NCI-H460 (cell line): ENCODE data around the gene EML4. TPM values are rescaled to one million over a fixed set of nuclear protein-coding genes. Genes with fewer than 3 reads are reported as not detected.
"Not testable (repeated sequence)": the region's sequence is repeated elsewhere in the genome, so short reads cannot be mapped to it uniquely, and the experiment has no call there.

ENCODE experiments used
- DNase-seq: peaks from one replicate; pipeline ENCODE4 v3.0.0-alpha.2; 2016; ENCODE audit warnings: low read depth; ENCODE audit errors: extremely low read depth
- total RNA-seq: library from RNA; depleted of rRNA; stranded (reverse); fragments of >200 nt; shearing (Covaris generic); gene quantifications from 2 replicates; pipeline ENCODE4 v1.2.3, GENCODE V29; 2014

Gene EML4
- total RNA-seq, 1 experiment from 2014 or later, result 36.0 TPM

- no peak for DNase-seq
Measured at GRCh38 chr2:42324949-42325348, 155.8 kb downstream of the EML4 start.

DNA sequence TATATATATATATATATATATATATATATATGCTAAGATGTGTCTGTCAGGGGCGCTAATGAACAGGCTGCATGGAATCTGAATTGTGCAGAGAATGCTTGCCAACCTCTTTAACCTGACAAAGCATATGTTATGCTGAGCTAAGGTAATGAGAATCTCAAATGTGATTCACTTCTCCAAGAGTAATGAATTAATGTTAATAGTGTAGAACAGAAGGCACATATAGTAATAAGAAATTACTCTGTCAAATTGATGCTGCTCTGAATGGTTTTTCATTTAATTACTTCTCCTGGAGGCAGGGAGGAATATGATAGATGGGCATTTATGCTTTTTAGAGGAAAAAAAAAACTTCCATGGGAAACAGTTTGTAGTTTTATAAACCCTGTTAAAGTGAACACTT, 156.5 kb downstream of the EML4 start:
- DNase-seq, result no peak

- DNase-seq, result no peak
Measured at GRCh38 chr2:42327125-42327524, 158.0 kb downstream of the EML4 start.

GRCh38 chr2:42328148-42328833, 159.1 kb downstream of the EML4 start:
- peak; percentile 21 for DNase-seq

DNA sequence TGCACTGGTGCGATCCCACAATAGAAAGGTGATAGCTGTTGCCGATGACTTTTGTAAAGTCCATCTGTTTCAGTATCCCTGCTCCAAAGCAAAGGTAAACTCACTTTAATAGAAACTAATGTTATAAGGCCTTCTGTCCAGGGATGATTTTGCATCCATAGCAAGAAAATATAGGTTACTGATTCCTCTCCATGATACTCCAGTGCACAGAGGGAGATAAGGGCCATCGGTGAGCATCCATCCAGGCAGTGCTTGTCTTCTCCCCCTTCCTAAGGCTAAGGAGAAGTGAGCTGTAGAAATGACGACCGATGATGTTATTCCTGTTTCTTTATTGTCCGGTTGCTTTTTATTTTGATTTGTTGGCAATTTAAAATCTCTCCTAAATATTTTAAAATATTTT, 159.8 kb downstream of the EML4 start:
- DNase-seq, result no peak

DNA sequence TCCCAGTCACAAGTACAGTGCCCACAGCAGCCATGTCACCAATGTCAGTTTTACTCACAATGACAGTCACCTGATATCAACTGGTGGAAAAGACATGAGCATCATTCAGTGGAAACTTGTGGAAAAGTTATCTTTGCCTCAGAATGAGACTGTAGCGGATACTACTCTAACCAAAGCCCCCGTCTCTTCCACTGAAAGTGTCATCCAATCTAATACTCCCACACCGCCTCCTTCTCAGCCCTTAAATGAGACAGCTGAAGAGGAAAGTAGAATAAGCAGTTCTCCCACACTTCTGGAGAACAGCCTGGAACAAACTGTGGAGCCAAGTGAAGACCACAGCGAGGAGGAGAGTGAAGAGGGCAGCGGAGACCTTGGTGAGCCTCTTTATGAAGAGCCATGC, 160.6 kb downstream of the EML4 start:
- DNase-seq, result no peak

GRCh38 chr2:42331569-42332284, 162.6 kb downstream of the EML4 start:
- DNase-seq, result no peak

DNA sequence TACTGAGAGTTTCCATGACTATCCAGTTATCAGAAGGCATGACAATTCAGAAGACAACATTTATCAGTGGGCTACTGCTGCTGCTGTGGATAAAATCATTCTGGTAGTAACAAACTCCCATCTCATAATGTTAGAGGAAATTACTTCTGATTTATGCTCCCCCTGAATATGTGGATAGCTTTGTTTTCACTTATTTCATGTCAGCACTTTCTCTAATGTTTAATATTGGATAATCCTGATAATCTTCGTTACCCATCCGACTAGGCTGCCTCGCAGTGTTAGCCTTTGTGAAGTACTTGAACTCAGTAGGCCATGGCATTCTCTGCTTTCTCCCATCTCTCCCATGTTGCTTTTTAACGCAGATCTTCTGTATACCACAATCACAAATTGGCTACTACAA, 163.4 kb downstream of the EML4 start:
- no peak for DNase-seq

DNA sequence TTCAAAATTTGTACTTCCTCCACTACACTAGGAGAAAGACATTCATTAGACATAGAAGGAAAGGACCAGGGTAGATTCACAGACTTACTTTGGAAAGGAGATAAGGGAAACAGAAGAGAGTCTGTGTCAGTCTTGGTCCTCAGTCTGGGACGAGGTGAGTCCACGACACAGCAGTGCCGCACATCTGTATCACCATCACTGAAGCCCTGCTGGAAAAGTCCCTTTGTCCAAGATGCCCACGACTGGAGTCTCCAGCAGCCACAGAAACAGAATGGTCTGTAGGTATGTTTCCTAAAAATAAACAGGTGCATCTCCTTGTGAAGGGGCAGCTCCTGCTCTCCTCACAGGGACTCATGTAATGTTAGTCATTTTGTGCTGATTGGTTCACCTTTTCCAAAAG, 164.4 kb downstream of the EML4 start:
- no peak for DNase-seq

GRCh38 chr2:42334220-42334619, 165.1 kb downstream of the EML4 start:
- DNase-seq, result no peak

- DNase-seq, result not testable (repeated sequence)
Measured at GRCh38 chr2:42334865-42335264, 165.7 kb downstream of the EML4 start.

DNA sequence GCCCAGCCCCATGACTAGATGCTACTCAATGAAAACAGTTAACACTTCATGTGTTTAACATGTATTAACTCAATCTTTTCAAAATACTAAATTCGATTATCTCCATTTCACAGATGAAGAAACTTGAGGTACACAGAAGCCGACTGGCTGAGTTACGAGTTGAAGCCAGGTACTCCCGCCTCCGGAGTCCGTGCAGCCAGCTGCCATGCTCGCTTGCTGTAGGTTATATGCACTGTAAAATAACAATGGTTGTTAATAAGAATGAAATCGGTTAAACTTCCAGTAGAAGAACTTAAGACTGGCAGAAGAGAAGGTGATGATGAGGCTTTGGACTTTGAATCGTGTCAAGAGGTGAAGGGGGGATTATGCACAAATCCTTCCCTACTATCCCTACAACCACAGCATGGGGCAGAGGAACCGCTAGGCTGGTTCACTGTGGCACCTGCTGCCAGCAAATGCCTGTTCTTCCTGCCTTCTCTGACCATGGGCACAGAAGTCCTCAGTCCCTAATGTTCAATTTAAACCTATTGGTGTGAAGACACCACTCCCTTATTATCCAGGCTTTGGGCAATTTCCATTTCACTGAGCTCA, 166.5 kb downstream of the EML4 start:
- DNase-seq, result no peak

- no peak for DNase-seq
Measured at GRCh38 chr2:42336361-42336965, 167.3 kb downstream of the EML4 start.

DNA sequence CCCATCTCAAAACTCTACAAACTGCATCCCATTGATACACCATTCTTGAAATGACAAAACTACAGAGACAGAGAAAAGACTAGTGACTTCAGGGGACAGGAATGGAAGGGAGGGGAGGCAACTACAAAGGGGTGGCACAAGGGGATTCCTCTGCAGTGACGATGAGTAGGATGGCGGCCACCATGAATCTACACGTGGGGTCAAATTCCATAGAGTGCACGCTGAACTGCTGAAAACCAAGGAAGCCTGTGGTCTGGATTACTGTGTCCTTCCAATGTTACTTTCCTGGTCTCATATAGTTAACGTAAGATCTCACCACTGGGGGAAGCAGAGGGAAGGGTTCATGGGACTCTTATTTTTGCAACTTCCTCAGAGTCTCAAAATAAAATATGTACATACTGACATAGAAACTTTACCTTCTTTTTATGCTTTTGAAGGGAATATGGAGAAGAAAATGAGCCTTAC, 168.2 kb downstream of the EML4 start:
- DNase-seq, result no peak

- no peak for DNase-seq
Measured at GRCh38 chr2:42337846-42338566, 168.9 kb downstream of the EML4 start.

DNA sequence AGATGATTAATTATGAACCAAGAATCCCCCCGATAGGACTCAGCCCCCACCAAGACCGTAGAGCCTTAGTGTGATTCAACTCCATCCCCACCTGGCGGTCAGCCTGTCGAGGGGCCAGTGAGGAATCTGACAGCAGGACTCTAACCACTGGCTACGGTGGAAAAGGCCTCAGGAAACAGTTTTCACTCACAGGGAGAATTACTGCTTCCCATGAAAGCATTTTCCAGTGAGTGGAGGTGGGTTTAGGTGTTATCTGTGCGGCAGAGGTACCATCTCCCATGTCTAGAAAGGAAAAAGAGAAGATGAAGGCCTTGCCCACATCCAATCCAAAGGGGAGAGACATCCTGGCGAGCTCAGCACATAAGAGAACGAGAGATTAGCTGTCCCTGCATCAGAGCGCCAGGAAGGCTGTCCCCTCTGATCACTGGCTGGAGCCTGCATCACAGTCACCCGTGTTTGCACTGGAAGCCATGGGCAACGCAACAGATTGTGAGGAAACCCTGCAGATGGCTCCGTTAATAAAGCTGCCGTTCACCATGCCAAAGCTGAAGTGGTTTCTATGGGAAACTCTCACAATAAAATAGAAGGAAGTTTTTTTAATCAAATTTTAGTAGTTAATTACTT, 169.5 kb downstream of the EML4 start:
- DNase-seq, result no peak

DNA sequence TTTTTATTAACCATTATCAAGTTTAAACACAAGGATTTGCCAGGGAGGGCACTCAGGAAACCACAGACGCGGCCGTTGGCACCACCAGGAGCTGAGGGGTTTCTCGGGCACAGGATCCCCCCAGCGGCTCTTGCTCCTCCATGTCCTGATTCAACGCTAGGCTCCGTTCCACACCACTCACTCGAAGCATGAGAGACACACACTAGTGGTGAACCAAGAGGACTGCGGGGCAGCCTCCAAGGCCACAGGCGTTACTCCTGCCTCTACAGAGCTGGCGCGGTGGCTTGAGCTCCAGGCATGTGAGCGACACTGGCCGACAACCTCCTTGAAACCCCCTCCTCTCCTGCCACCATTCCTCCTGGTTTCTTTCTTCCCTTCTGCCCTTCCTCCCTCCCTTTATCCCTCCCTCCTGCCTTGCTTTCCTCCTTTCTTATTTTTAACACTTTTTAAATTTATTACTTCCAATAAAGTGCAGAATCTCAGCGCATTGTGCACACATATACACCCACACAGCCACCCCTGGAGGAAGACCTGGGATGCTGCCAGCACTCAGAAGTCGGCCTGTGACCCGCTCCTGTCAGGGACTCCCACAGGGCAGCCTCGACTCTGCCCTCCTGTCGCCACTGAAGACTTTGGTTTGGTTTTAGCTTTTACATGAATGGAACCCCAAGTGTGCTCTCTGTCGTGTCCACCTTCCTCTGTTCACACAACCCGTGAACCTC, 170.2 kb downstream of the EML4 start:
- no peak for DNase-seq

GRCh38 chr2:42340045-42340937, 171.1 kb downstream of the EML4 start:
- DNase-seq, result no peak
